ENCODE measurements around the gene SMURF1. TPM values are rescaled to one million over a fixed set of nuclear protein-coding genes. Genes with fewer than 3 reads are reported as not detected.

Gene SMURF1
- total RNA-seq, 2 donors from 2014 or later: 15.4 to 25.1 TPM

DNA sequence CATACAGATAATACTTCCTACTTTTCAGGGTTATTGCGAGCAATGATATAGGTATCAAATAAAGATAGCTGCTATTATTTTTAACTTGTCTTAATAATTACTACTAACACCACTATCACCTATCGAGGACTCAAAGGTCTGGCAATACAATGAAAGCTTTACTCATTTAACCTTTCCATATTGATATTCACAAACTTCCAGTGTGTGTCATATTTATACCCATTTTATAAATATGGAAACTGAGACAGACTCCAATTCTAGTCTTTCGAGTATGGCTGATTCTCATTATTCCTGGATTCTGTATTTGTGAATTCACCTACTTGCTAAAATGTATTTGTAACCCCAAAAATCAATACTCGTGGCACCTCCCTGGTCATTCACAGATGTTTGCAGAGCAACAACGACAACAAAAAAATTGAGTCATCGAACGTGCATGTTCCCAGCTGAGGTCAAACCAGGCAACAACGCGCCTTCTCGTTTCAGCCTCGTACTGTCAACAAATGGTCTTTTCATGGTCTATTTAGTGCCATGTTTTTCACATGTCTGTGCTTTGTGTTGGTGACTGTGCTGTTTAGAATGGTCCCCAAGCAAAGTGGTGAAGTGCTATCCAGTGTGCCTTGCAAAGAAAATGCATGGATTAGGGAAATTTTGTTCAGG, 51.7 kb downstream of the SMURF1 start:
- H3K36me3 ChIP-seq: no peaks in the 10 kb centered on the region
- peaks cover 6% of the 10 kb centered on the region for H3K4me1 ChIP-seq (replicated peaks)
- H3K4me3 ChIP-seq: no peak overlapping the region
- H3K9me3 ChIP-seq: no peaks in the 10 kb centered on the region
- no peak overlapping the region for H3K27ac ChIP-seq
- no peak for DNase-seq (ENCODE audit: low spot score)
- WGBS: 84% methylated on average over 11 of the region's 11 CpGs
- intact Hi-C loops (cut with DNase I): no loop called here
- TF ChIP-seq, protein P1, sequence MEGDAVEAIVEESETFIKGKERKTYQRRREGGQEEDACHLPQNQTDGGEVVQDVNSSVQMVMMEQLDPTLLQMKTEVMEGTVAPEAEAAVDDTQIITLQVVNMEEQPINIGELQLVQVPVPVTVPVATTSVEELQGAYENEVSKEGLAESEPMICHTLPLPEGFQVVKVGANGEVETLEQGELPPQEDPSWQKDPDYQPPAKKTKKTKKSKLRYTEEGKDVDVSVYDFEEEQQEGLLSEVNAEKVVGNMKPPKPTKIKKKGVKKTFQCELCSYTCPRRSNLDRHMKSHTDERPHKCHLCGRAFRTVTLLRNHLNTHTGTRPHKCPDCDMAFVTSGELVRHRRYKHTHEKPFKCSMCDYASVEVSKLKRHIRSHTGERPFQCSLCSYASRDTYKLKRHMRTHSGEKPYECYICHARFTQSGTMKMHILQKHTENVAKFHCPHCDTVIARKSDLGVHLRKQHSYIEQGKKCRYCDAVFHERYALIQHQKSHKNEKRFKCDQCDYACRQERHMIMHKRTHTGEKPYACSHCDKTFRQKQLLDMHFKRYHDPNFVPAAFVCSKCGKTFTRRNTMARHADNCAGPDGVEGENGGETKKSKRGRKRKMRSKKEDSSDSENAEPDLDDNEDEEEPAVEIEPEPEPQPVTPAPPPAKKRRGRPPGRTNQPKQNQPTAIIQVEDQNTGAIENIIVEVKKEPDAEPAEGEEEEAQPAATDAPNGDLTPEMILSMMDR (IDR thresholded peaks at IDR 0.05): no peak
- TF ChIP-seq POLR2AphosphoS5 (IDR thresholded peaks at IDR 0.05) (no peak), POLR2A (IDR thresholded peaks at IDR 0.05) (no peak)
- H3K27me3 ChIP-seq (replicated peaks; ENCODE audit: insufficient read depth): no peaks in the 10 kb centered on the region

DNA sequence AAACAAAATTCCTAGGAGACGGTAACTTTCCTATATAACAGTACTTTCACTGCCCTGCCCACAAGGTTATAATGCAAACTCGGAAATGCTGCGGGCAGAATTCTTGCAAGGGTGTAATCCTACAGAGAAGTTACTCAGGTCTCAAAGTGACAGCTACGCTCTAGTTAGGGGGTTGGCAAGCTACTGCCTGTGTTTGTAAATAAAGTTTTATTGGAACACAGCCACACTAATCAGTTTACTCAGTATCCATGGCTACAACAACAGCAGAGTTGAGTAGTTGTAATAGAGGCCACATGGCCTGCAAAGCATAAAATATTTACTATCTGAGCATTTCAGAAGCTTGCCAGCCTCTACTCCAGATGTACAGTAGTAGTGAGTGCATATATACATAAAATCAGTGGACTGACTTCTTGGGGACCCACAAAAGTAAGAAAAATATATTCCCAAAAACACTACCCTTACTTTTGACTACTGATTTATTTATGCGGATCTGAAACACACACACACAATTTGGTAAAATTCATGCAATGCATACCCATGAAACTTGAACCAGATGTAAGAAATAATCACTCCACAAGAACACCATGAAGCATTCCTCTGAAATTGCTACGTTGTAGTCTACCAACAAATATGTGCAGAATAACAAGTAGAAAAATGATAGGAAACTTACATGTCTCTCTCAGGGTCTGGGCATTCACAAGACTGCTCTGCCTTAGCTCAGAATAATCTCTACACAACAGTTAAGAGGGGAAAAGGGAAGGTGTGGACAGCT, 53.0 kb downstream of the SMURF1 start:
- no peak overlapping the region for H3K4me3 ChIP-seq
- 75% methylated on average over 6 of the region's 6 CpGs for WGBS

DNA sequence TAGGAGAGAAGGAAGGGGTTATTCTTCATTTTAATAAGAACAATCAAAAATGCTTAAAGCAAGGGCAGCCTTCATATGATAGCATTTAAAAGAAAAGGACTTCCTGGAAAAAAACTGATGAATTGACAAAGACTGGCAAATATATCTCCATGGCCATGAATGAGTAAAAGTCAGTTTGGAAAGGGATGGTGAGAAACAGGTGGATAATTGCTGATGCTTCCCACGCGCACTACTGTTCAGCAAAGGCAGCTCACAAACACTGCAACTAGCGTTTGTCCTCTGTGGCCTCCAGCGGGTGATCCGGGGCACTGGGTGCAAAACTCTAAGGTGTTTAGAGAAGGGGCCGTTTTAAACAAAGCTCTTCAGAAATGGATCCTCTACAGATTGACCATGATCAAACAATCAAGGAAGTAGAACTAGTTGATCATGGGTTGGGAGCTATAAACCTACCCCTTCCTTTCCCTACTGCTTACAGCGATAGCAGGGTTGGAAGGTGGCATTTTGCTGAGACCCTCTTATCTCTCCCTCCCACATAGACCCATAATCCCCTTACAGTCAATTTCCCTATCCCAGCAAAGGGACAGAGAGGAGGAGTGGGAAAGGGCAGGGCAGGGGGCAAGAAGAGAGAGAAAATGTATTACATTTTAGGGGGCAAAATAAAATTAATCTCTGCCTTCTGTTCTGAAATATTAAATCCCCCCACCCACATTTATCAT, 53.8 kb downstream of the SMURF1 start:
- no peaks in the 10 kb centered on the region for H3K4me1 ChIP-seq (replicated peaks)
- no peaks in the 10 kb centered on the region for H3K27me3 ChIP-seq (replicated peaks; ENCODE audit: insufficient read depth)
- H3K4me3 ChIP-seq: no peak overlapping the region
- intact Hi-C loops (cut with DNase I): no loop called here
- 86% methylated on average over 7 of the region's 7 CpGs for WGBS
- no peaks in the 10 kb centered on the region for H3K9me3 ChIP-seq
- no peak for DNase-seq (ENCODE audit: low spot score)
- TF ChIP-seq POLR2AphosphoS5 (IDR thresholded peaks at IDR 0.05): no peak
- TF ChIP-seq POLR2A (IDR thresholded peaks at IDR 0.05): no peak
- TF ChIP-seq, protein P1 (IDR thresholded peaks at IDR 0.05): no peak
- no peak overlapping the region for H3K27ac ChIP-seq
- no peaks in the 10 kb centered on the region for H3K36me3 ChIP-seq

More for the DNA sequence above, 53.0 kb downstream of the SMURF1 start:
- Histone ChIP-seq H3K27me3 (replicated peaks; ENCODE audit: insufficient read depth) (no peaks in the 10 kb centered on the region), H3K27ac (no peak overlapping the region), H3K9me3 (no peaks in the 10 kb centered on the region), H3K36me3 (no peaks in the 10 kb centered on the region), H3K4me1 (replicated peaks) (peaks cover 4% of the 10 kb centered on the region)
- TF ChIP-seq POLR2AphosphoS5 (IDR thresholded peaks at IDR 0.05) (no peak), POLR2A (IDR thresholded peaks at IDR 0.05) (no peak)
- TF ChIP-seq, protein P1 (IDR thresholded peaks at IDR 0.05): no peak
- DNase-seq (ENCODE audit: low spot score): no peak
- intact Hi-C loops (cut with DNase I): no loop called here

DNA sequence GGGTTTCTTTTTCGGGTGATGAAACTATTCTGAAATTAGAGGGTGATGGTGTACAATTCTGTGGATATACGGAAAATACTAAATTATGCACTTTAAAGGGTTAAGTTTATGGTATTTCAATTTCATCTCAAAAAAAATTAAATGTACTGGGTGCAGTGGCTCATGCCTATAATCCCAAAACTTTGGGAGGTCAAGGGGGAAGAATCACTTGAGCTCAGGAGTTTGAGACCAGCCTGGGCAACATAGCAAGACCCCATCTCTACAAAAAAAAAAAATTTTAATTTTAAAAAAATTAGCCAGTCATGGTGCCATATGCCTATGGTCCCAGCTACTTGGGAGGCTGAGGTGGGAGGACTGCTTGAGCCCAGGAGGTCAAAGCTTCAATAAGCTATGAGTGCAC, 57.0 kb downstream of the SMURF1 start:
- Histone ChIP-seq H3K27me3 (replicated peaks; ENCODE audit: insufficient read depth) (no peaks in the 10 kb centered on the region), H3K4me1 (replicated peaks) (no peaks in the 10 kb centered on the region), H3K27ac (no peak overlapping the region), H3K36me3 (no peaks in the 10 kb centered on the region), H3K4me3 (no peak overlapping the region), H3K9me3 (no peaks in the 10 kb centered on the region)
- DNase-seq (ENCODE audit: low spot score): no peak
- WGBS: 97% methylated on average over 2 of the region's 2 CpGs
- intact Hi-C loops (cut with DNase I): no loop called here
- TF ChIP-seq, protein P1 (IDR thresholded peaks at IDR 0.05): no peak
- TF ChIP-seq POLR2AphosphoS5 (IDR thresholded peaks at IDR 0.05): no peak
- no peak for TF ChIP-seq POLR2A (IDR thresholded peaks at IDR 0.05)
